ENCODE data around the gene FHAD1.

FHAD1 gene

GRCh38 chr1:15405106-15405850 is 158.3 kb downstream of the FHAD1 start:
- no peak for DNase-seq

GRCh38 chr1:15406614-15407559 is 159.9 kb downstream of the FHAD1 start:
- DNase-seq: no peak

GRCh38 chr1:15407580-15407979 is 160.6 kb downstream of the FHAD1 start:
- DNase-seq: no peak

GRCh38 chr1:15408890-15409387 is 161.9 kb downstream of the FHAD1 start:
- DNase-seq: no peak

- DNase-seq: peak; percentile 87
Observed at GRCh38 chr1:15409388-15410222, 162.6 kb downstream of the FHAD1 start, which contains the start of gene EFHD2. TSS of gene EFHD2 (plus strand) at chr1:15409888. CDS start at chr1:15409972, 84 bp downstream.

GRCh38 chr1:15410223-15410883 is 163.3 kb downstream of the FHAD1 start:
- DNase-seq: no peak

- no peak for DNase-seq
Observed at GRCh38 chr1:15410884-15411245, 163.8 kb downstream of the FHAD1 start.

GRCh38 chr1:15411593-15412137 is 164.6 kb downstream of the FHAD1 start:
- peak; percentile 55 for DNase-seq

DNA sequence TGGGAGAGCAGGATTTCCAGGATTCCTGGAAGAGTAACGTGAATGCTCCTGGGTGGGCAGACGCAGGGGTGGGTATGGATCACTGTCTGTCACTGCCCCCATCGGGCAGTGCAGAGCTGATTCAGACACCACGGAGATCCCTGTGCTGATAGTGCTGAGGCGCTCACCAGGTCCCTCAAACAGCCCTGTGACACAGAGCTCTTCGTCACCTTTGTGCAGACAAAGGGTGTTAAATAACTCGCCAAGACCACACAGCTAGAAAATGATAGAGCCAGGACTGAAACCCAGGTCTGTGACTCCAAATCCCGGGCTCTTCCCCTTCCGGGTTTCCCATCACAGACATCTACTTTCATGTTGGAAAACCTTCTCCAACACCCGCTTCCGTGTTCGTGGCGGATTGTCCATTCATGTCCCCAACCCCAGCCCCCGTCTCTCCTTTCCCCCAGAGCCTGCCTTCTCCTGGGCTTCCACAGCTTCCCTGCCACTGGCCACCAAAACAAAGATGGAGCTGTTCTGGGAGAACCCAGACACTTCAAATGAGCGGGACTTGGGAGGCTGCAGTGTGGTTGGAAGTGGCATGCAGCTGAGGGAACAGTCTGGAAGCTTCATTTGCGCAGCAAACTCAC is 165.3 kb downstream of the FHAD1 start:
- no peak for DNase-seq

DNA sequence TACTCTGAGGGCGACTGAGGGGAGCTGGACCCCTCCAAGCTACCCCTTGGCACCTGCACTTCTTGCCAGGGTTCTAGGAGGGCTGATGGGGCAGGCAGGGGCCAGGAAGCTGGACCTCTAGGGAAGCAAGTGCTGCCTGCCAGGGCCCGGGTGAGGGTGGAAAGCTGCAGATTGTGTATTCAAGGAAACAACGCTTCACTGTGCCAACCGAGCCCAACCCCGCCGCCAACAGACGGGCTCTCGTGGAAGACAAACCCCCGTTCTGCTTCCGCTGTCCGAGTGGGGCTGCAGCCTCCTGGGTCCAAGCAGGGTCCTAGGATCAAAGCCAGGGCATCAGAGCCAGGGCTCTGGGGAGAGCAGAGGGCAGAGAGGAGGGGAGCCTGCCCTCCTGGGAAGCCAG is 165.8 kb downstream of the FHAD1 start:
- no peak for DNase-seq

DNA sequence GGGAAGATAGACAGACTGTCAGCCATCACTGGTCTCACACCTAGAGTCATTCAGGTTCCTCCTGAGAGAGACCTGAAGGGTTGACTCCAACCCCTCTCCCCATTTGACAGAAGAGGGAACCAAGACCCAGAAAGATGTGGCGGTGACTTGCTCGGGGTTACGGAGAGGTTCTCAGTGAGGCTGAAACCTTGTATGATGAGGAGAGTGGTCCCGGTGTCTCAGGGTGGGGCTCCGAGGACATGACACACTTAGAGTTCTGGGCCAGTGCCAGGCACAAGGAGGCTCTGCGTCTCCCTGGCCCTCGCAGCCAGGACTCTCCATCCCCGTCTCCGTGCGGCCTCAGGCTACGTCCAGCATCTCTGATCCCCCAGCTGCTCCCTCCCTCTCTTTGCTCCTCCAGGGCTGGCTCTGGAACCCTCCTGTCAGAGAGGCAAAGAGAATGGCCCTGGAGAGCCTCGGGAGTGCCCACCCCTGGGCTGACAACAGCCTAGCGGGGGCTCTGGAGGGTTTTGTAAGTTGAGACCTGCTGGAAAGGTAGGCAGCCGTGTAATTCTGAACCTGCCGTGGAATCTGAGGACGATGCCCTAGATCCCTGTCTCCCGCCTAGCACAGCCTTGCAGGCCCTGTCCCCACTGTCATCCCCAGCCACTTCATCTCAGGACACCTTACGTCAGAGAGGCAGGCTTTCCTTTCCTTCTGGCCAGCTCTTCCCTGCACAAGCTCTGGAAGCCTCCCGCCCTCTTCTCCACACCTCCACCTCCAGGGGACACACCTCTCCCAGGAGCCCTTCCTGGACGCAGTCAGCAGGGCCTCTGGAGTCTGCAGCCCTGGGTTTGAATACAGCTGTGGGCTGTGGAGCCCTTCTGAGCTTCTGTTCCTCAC is 166.8 kb downstream of the FHAD1 start:
- no peak for DNase-seq

DNA sequence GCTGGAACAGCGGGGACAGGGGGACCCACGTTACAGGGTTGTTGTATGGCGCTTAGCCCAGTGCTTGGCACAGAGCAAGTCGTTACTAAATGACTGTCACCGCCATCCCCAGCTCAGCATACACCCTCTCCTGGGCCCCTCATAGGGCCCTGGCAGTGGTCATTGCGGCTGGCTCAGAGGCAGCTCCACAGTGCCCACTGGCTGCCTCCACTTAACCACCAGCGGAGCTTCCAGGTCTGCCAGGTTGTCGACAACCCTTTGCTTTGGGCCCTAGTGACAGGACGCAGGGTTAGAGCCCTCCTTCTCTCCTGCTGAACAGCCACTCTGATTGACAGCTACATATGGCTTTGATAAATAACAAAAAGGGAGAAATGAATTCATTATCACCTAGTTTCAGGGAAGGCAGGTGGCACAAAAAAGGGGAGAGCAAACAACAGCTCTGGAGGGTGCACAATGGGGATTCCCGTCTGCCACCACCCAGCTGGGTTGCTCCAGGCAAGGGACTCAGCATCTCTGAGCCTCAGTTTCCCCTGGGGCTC is 167.5 kb downstream of the FHAD1 start:
- no peak for DNase-seq

DNA sequence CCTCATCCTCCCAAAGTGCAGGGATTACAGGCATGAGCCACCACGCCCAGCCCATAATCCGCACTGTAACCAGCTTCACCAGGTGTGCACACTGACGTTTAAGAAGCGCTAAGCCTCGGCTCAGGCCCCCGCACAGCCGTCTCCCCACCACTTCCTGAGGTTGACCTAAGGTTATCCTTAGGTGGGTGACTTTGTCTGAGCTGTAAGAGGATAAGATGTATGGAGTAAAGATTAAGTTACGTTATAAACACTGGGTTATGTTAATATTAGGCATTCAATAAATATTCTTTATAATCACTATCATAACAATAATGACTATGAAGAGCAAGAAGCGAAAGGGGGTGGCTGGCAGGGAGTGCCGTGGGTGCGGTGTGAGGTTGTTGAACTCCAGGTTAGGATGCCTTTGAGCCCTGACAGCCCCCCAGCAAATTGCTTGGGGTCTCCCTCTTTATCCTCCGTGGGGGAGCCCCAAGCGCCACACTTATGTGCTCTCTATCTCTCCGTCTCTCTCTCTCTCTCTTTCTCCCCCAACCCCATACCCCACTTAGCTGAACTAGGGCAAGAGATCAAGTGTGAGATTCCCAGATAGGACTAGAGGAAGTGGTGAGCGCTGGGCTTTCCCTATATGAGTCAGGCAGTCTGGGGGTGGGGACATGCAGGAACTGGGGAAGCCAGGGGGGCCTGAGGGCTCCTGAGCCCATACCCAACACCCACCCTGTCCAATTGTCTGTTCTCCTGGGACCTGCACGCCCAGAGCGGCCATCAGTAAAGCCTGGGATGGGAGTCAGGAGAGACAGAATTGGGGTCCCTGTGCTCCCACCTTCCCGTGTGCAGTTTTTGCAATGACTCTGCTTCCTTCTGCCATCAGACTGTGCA is 170.3 kb downstream of the FHAD1 start:
- no peak for DNase-seq

GRCh38 chr1:15418806-15419515 is 171.9 kb downstream of the FHAD1 start:
- DNase-seq: no peak

GRCh38 chr1:15420853-15421465 is 173.9 kb downstream of the FHAD1 start:
- no peak for DNase-seq

- no peak for DNase-seq
Observed at GRCh38 chr1:15422871-15423270, 175.8 kb downstream of the FHAD1 start.

DNA sequence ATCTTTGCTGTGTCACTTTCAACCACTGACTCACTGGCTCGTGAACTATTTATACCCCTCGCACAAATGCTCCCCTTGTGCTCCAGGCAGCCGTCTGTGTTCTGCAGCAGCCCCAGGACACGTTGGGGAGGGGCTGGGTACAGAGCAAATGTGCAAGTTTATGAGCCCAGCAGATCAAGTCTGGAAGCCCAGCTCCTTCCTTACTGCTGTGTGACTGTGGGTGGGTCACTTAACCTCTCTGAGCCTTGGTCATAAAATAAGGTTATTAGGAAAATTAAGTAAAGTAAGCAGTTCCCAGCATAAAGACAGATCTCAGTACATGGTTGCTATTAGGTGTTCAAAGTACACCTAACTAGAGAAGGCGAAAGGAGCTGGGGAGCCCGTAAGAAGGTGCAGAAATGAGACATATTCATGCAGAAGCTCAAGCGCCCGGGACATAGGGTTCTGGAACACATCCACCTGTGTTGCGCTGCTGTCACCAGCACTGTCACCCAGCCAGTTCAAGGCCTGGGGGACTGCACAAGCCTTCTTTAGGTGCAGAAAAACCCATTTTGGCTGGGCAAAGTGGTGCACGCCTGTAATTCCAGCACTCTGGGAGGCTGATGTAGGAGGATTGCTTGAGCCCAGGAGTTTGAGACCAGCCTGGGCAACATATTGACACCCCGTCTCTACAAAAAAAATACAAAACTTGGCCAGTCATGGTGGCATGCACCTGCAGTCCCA is 176.5 kb downstream of the FHAD1 start:
- no peak for DNase-seq
